ENCODE measurements around the gene IGFBP5. TPM values are rescaled to one million over a fixed set of nuclear protein-coding genes. Genes with fewer than 3 reads are reported as not detected.

The IGFBP5 gene
- total and polyA plus RNA-seq, 9 of the 15 experiments (the other 6 are each of a cell fraction or from before 2014, with no cell fraction given): 0.01 to 1.9 (median 0.03) TPM; not detected in 6

- Histone ChIP-seq H3K36me3 (ENCODE audit: control insufficient read depth, insufficient read depth, low read length) (no peaks in the 10 kb centered on the region), H3K4me3 (no peak overlapping the region), H3K4me2 (ENCODE audit: insufficient read depth, low read length) (no peak overlapping the region), H3K4me1 (replicated peaks in 1 of 2; ENCODE audit: control insufficient read depth in 2 of 2, insufficient read depth in 2 of 2, low read length in 2 of 2) (peaks cover 17% of the 10 kb centered on the region in 2 experiments), H3K27me3 (ENCODE audit: control insufficient read depth in 2 of 2, insufficient read depth in 2 of 2, low read length in 2 of 2) (peaks cover 0 to 20% of the 10 kb centered on the region in 2 experiments; a peak in 2 of 5 replicates), H3K9me3 (replicated peaks; ENCODE audit: control insufficient read depth, insufficient read depth, low read depth, low read length) (no peaks in the 10 kb centered on the region), H3K79me2 (ENCODE audit: control insufficient read depth, insufficient read depth, low read length) (no peaks in the 10 kb centered on the region), H3K9me1 (ENCODE audit: control insufficient read depth, insufficient read depth, low read length) (no peaks in the 10 kb centered on the region), H2AFZ (ENCODE audit: low read depth, low read length) (no peak overlapping the region), H3K9ac (ENCODE audit: insufficient read depth in 1 of 2, low read depth in 2 of 2, low read length in 2 of 2) (no peak overlapping the region; a peak in 1 of 4 replicates), H3K27ac (ENCODE audit: extremely low read depth, low read depth, low read length) (no peak overlapping the region), H4K20me1 (replicated peaks; ENCODE audit: control insufficient read depth, insufficient read depth, low read length) (no peaks in the 10 kb centered on the region)
- ATAC-seq (no peak), FAIRE-seq (no peak), DNase-seq (ENCODE audit: extremely low read depth in 1 of 4, low spot score in 3 of 4) (no peak)
- in situ Hi-C loops (cut with MboI) (loop anchor here (25.0 kb wide), 1 partner anchor 1033 kb away; no protein-coding TSS in a partner anchor), intact Hi-C loops (cut with micrococcal nuclease) (no loop called here)
- POLR2A ChIA-PET: interaction anchor here (0.6 kb wide), 1 partner anchor 640 kb away, joined by 4 read pairs; no protein-coding TSS in a partner anchor
- CTCF ChIA-PET (ENCODE audit: low intra/inter-chr PET ratio): interaction anchor here (0.5 kb wide), 1 partner anchor 23 kb away, joined by 3 read pairs; no protein-coding TSS in a partner anchor
- whole genome bisulfite sequencing (ENCODE audit: insufficient coverage, low coverage, missing lambda C conversion rate): 54% methylated on average over 8 of the region's 21 CpGs
- BruUV-seq (replicated peaks): no TSS peak
- TF ChIP-seq, protein P1, sequence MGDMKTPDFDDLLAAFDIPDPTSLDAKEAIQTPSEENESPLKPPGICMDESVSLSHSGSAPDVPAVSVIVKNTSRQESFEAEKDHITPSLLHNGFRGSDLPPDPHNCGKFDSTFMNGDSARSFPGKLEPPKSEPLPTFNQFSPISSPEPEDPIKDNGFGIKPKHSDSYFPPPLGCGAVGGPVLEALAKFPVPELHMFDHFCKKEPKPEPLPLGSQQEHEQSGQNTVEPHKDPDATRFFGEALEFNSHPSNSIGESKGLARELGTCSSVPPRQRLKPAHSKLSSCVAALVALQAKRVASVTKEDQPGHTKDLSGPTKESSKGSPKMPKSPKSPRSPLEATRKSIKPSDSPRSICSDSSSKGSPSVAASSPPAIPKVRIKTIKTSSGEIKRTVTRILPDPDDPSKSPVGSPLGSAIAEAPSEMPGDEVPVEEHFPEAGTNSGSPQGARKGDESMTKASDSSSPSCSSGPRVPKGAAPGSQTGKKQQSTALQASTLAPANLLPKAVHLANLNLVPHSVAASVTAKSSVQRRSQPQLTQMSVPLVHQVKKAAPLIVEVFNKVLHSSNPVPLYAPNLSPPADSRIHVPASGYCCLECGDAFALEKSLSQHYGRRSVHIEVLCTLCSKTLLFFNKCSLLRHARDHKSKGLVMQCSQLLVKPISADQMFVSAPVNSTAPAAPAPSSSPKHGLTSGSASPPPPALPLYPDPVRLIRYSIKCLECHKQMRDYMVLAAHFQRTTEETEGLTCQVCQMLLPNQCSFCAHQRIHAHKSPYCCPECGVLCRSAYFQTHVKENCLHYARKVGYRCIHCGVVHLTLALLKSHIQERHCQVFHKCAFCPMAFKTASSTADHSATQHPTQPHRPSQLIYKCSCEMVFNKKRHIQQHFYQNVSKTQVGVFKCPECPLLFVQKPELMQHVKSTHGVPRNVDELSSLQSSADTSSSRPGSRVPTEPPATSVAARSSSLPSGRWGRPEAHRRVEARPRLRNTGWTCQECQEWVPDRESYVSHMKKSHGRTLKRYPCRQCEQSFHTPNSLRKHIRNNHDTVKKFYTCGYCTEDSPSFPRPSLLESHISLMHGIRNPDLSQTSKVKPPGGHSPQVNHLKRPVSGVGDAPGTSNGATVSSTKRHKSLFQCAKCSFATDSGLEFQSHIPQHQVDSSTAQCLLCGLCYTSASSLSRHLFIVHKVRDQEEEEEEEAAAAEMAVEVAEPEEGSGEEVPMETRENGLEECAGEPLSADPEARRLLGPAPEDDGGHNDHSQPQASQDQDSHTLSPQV (IDR thresholded peaks at IDR 0.05): no peak
- TF ChIP-seq ZFP36 (IDR thresholded peaks at IDR 0.05; ENCODE audit: low read depth, low read length, partially characterized antibody): peak; percentile 58
Measured at GRCh38 chr2:216678813-216679657, 16.3 kb downstream of the IGFBP5 start.

Measured in K562 (cell line).